ENCODE results near the gene OGFR.

Gene OGFR

GRCh38 chr20:62790075-62790474 lies 14.6 kb upstream of the OGFR start:
- H3K4me3 ChIP-seq (ENCODE audit: low read depth in 1 of 5, low read length in 5 of 5), result no peak overlapping the region
- peaks cover 4 to 19% (median 17%) of the 10 kb centered on the region in 5 donors for H3K4me1 ChIP-seq (ENCODE audit: control insufficient read depth in 5 of 5, insufficient read depth in 5 of 5, low read length in 5 of 5)
- H3K27me3 ChIP-seq (ENCODE audit: control insufficient read depth in 5 of 5, insufficient read depth in 4 of 5, low read length in 5 of 5), result peaks cover 3 to 17% (median 5%) of the 10 kb centered on the region in 5 donors
- no peak overlapping the region for H3K9ac ChIP-seq (ENCODE audit: low read length in 5 of 5)
- H3K36me3 ChIP-seq (ENCODE audit: control insufficient read depth in 5 of 5, insufficient read depth in 5 of 5, low read length in 5 of 5), result no peaks in the 10 kb centered on the region
- H3K9me3 ChIP-seq (ENCODE audit: control insufficient read depth in 5 of 5, low read length in 5 of 5), result no peaks in the 10 kb centered on the region
- H3K27ac ChIP-seq (ENCODE audit: low read depth, low read length), result no peak overlapping the region

DNA sequence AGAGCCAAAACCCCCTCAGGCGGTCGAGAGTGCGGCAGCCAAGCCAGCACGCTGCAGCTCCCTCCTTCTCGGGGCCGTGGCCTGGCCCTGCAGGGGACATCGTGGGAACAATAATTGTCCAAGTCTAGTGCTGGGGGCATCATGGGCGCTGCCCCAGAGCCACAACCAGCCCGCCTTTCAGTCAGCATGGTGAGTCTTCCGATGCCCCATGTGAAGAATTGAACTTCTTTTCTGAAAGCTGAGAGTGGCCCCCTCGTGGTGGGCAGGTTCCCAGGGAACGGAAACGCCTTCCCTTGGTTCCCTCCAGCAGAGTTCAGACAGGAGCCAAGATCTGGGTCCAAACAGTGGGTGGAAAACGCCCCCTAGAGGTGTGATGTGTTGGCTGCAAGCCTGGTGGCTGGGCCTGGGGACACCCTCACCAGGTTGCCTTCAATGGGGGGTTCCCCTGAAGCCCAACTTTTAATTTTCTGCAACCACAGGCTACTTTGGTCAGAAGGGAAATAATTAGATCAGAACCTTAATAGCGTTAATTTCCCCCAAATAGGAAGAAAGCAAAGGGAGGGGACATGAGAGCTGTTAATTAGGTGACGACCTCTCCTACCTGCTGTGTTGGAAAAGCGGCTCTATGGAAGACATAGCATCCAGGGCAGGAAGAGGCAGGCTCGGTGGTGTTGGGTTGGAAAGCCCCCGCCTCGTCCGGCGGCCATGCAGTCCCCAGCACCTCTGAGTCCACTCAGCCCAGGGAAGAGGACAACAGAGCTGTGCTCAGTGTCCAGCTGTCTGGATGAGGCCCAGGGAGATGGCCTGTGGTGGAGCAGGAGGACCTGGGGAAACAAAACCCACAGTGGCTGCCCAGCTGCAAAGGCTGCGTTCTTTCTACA lies 13.1 kb upstream of the OGFR start:
- Histone ChIP-seq H3K27ac (ENCODE audit: low read depth, low read length) (no peak overlapping the region), H3K9ac (ENCODE audit: low read length in 5 of 5) (no peak overlapping the region), H3K9me3 (ENCODE audit: control insufficient read depth in 5 of 5, low read length in 5 of 5) (no peaks in the 10 kb centered on the region), H3K4me3 (ENCODE audit: low read depth in 1 of 5, low read length in 5 of 5) (no peak overlapping the region), H3K36me3 (ENCODE audit: control insufficient read depth in 5 of 5, insufficient read depth in 5 of 5, low read length in 5 of 5) (no peaks in the 10 kb centered on the region), H3K27me3 (ENCODE audit: control insufficient read depth in 5 of 5, insufficient read depth in 4 of 5, low read length in 5 of 5) (peaks cover 3 to 11% (median 4%) of the 10 kb centered on the region in 5 donors), H3K4me1 (ENCODE audit: control insufficient read depth in 5 of 5, insufficient read depth in 5 of 5, low read length in 5 of 5) (peaks cover 4 to 29% (median 23%) of the 10 kb centered on the region in 5 donors)

GRCh38 chr20:62792182-62792939 lies 12.3 kb upstream of the OGFR start:
- H3K9ac ChIP-seq (ENCODE audit: low read length in 5 of 5), result no peak overlapping the region
- peaks cover 0 to 8% (median 4%) of the 10 kb centered on the region in 5 donors for H3K27me3 ChIP-seq (ENCODE audit: control insufficient read depth in 5 of 5, insufficient read depth in 4 of 5, low read length in 5 of 5)
- peaks cover 4 to 35% (median 28%) of the 10 kb centered on the region in 5 donors for H3K4me1 ChIP-seq (ENCODE audit: control insufficient read depth in 5 of 5, insufficient read depth in 5 of 5, low read length in 5 of 5)
- no peak overlapping the region for H3K4me3 ChIP-seq (ENCODE audit: low read depth in 1 of 5, low read length in 5 of 5)
- H3K27ac ChIP-seq (ENCODE audit: low read depth, low read length), result no peak overlapping the region
- H3K9me3 ChIP-seq (ENCODE audit: control insufficient read depth in 5 of 5, low read length in 5 of 5), result no peaks in the 10 kb centered on the region
- no peaks in the 10 kb centered on the region for H3K36me3 ChIP-seq (ENCODE audit: control insufficient read depth in 5 of 5, insufficient read depth in 5 of 5, low read length in 5 of 5)

DNA sequence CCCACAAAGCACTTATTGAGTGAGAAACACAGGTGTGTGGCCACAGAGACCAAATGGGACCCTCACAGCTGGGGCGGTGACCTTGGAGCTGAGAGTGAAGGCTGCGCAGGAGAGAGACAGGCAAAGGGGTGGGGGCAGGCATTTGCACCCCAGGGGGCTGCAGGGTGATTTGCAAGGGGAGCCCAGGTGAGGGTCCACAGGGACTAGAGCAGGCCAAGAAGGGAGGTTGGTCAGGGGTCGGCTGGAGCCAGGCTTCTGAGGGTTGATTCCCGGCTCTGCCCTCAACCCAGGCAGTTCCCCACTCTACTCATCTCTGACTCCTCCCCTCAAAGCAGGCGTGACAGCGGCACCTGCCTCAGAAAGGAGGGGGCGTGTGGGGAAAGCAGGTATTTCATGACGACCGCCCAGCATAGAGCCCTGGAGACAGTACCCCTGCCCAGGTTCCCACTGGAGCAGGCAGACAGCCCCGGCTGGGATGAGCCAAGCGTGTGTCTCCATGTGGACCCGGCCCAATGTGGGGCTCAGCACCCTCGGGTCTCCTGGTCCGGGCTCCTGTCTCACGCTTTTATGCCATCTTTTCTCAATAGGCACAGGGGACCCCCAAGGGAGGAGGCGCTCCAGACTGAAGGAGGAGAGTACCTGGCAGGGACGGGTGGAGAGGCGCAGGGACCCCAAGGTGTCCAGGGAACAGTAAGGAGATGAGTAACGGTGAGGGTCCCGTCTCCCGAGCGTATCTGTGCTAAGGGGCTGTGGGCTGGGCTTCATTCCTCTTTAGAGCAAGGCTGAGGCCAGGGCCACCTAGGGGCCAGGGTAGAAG lies 11.5 kb upstream of the OGFR start:
- H3K27me3 ChIP-seq (ENCODE audit: control insufficient read depth in 5 of 5, insufficient read depth in 4 of 5, low read length in 5 of 5), result peaks cover 0 to 8% (median 4%) of the 10 kb centered on the region in 5 donors
- no peaks in the 10 kb centered on the region for H3K9me3 ChIP-seq (ENCODE audit: control insufficient read depth in 5 of 5, low read length in 5 of 5)
- peak overlapping the region in 3 of 5 donors; percentile 48 to 64 (median 59) for H3K4me3 ChIP-seq (ENCODE audit: low read depth in 1 of 5, low read length in 5 of 5)
- peaks cover 0 to 5% (median 4%) of the 10 kb centered on the region in 5 donors for H3K36me3 ChIP-seq (ENCODE audit: control insufficient read depth in 5 of 5, insufficient read depth in 5 of 5, low read length in 5 of 5)
- peaks cover 4 to 43% (median 35%) of the 10 kb centered on the region in 5 donors for H3K4me1 ChIP-seq (ENCODE audit: control insufficient read depth in 5 of 5, insufficient read depth in 5 of 5, low read length in 5 of 5)
- H3K27ac ChIP-seq (ENCODE audit: low read depth, low read length), result peak overlapping the region; percentile 50
- peak overlapping the region in 1 of 5 donors; percentile 78 for H3K9ac ChIP-seq (ENCODE audit: low read length in 5 of 5)

DNA sequence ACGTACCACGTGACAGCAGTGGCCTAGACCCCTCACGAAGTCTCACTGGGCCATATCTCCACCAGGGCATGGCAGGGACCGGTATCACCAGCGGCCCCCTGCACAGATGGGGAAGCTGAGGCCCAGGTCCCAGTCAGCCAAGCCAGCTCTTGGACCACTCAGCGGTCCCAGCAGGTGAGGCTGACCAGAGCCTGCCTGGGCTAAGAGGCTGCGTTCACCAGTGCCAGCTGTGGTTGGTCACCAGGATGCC lies 11.0 kb upstream of the OGFR start:
- peaks cover 4 to 44% (median 35%) of the 10 kb centered on the region in 5 donors for H3K4me1 ChIP-seq (ENCODE audit: control insufficient read depth in 5 of 5, insufficient read depth in 5 of 5, low read length in 5 of 5)
- H3K9me3 ChIP-seq (ENCODE audit: control insufficient read depth in 5 of 5, low read length in 5 of 5), result no peaks in the 10 kb centered on the region
- H3K4me3 ChIP-seq (ENCODE audit: low read depth in 1 of 5, low read length in 5 of 5), result peak overlapping the region in 4 of 5 donors; percentile 48 to 64 (median 54)
- peak overlapping the region; percentile 50 for H3K27ac ChIP-seq (ENCODE audit: low read depth, low read length)
- H3K27me3 ChIP-seq (ENCODE audit: control insufficient read depth in 5 of 5, insufficient read depth in 4 of 5, low read length in 5 of 5), result peaks cover 0 to 8% (median 4%) of the 10 kb centered on the region in 5 donors
- H3K9ac ChIP-seq (ENCODE audit: low read length in 5 of 5), result peak overlapping the region in 4 of 5 donors; percentile 34 to 78 (median 44)
- H3K36me3 ChIP-seq (ENCODE audit: control insufficient read depth in 5 of 5, insufficient read depth in 5 of 5, low read length in 5 of 5), result peaks cover 0 to 10% (median 7%) of the 10 kb centered on the region in 5 donors

- Histone ChIP-seq H3K9ac (ENCODE audit: low read length in 5 of 5) (peak overlapping the region in 4 of 5 donors; percentile 34 to 81 (median 66)), H3K27ac (ENCODE audit: low read depth, low read length) (peak overlapping the region; percentile 57), H3K27me3 (ENCODE audit: control insufficient read depth in 5 of 5, insufficient read depth in 4 of 5, low read length in 5 of 5) (peaks cover 0 to 8% (median 3%) of the 10 kb centered on the region in 5 donors)
Measured at GRCh38 chr20:62794007-62794724, 10.5 kb upstream of the OGFR start.

GRCh38 chr20:62795023-62795761 lies 9.4 kb upstream of the OGFR start:
- H3K4me1 ChIP-seq (ENCODE audit: control insufficient read depth in 5 of 5, insufficient read depth in 5 of 5, low read length in 5 of 5), result peaks cover 4 to 44% (median 35%) of the 10 kb centered on the region in 5 donors

More at GRCh38 chr20:62794007-62794724, 10.5 kb upstream of the OGFR start:
- Histone ChIP-seq H3K9me3 (ENCODE audit: control insufficient read depth in 5 of 5, low read length in 5 of 5) (no peaks in the 10 kb centered on the region), H3K4me1 (ENCODE audit: control insufficient read depth in 5 of 5, insufficient read depth in 5 of 5, low read length in 5 of 5) (peaks cover 4 to 44% (median 35%) of the 10 kb centered on the region in 5 donors), H3K4me3 (ENCODE audit: low read depth in 1 of 5, low read length in 5 of 5) (peak overlapping the region; percentile 61 to 79 (median 66)), H3K36me3 (ENCODE audit: control insufficient read depth in 5 of 5, insufficient read depth in 5 of 5, low read length in 5 of 5) (peaks cover 0 to 15% (median 12%) of the 10 kb centered on the region in 5 donors)

DNA sequence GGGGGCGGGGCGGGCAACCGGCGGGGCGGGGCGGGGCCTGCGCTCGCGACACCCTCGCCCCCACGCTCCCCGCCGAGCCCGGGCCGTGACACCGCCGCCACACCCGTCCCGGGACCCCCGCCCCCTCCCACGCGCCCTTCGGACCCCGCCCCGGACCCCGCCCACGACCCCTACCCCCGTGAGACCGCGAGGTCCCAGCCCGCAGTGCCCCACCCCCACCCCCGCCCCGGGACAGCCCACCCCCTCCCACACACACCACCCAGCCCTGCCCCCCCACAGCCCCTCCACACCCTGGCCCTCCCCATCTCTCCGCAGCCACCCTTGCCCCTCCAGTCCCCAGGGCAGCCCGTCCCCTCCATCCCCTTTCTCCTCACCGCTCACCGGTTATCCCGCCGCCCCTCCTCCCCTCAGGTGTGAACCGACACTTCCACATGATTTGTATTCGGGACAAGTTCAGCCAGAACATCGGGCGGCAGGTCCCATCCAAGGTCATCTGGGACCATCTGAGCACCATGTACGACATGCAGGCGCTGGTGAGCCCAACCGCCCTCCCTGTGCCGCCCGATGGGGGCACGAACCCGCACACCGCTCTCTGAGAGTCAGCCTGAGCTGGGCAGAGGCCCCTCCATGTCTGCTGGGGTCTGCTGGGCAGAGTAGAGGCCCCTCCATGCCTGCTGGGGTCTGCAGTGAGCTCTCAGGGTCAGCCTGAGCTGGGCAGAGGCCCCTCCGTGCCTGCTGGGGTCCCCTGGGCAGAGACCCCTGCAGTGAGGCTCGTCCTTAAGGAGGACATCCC lies 7.7 kb upstream of the OGFR start:
- Histone ChIP-seq H3K4me3 (ENCODE audit: low read depth in 1 of 5, low read length in 5 of 5) (peak overlapping the region; percentile 35 to 79 (median 60)), H3K27ac (ENCODE audit: low read depth, low read length) (peak overlapping the region; percentile 37), H3K9ac (ENCODE audit: low read length in 5 of 5) (peak overlapping the region in 4 of 5 donors; percentile 55 to 71 (median 67)), H3K4me1 (ENCODE audit: control insufficient read depth in 5 of 5, insufficient read depth in 5 of 5, low read length in 5 of 5) (peaks cover 0 to 39% (median 33%) of the 10 kb centered on the region in 5 donors), H3K36me3 (ENCODE audit: control insufficient read depth in 5 of 5, insufficient read depth in 5 of 5, low read length in 5 of 5) (peaks cover 0 to 38% (median 31%) of the 10 kb centered on the region in 5 donors), H3K27me3 (ENCODE audit: control insufficient read depth in 5 of 5, insufficient read depth in 4 of 5, low read length in 5 of 5) (no peaks in the 10 kb centered on the region), H3K9me3 (ENCODE audit: control insufficient read depth in 5 of 5, low read length in 5 of 5) (no peaks in the 10 kb centered on the region)

More at GRCh38 chr20:62795023-62795761, 9.4 kb upstream of the OGFR start:
- H3K4me3 ChIP-seq (ENCODE audit: low read depth in 1 of 5, low read length in 5 of 5), result peak overlapping the region; percentile 61 to 79 (median 66)
- peaks cover 0 to 4% (median 3%) of the 10 kb centered on the region in 5 donors for H3K27me3 ChIP-seq (ENCODE audit: control insufficient read depth in 5 of 5, insufficient read depth in 4 of 5, low read length in 5 of 5)
- peak overlapping the region in 4 of 5 donors; percentile 66 to 81 (median 67) for H3K9ac ChIP-seq (ENCODE audit: low read length in 5 of 5)
- H3K27ac ChIP-seq (ENCODE audit: low read depth, low read length), result peak overlapping the region; percentile 57
- H3K9me3 ChIP-seq (ENCODE audit: control insufficient read depth in 5 of 5, low read length in 5 of 5), result no peaks in the 10 kb centered on the region
- peaks cover 0 to 25% (median 22%) of the 10 kb centered on the region in 5 donors for H3K36me3 ChIP-seq (ENCODE audit: control insufficient read depth in 5 of 5, insufficient read depth in 5 of 5, low read length in 5 of 5)

Data from subcutaneous abdominal adipose tissue (tissue), 5 donors.